Neural crest cell (in vitro differentiated cells): ENCODE results near the gene ZBTB20. TPM values are rescaled to one million over a fixed set of nuclear protein-coding genes. Genes with fewer than 3 reads are reported as not detected.

Source experiments
- DNase-seq: peaks from one replicate; pipeline ENCODE4 v3.0.0; 2021; ENCODE audit warnings: low read depth, mixed read lengths, low spot score
- H3K27ac Mint-ChIP-seq: one replicate; pipeline ENCODE4 v1.8.0; 2021; ENCODE audit warnings: mild to moderate bottlenecking, mixed read lengths; ENCODE audit not compliant: unreplicated experiment
- H3K27me3 Mint-ChIP-seq: 2 replicates; pipeline ENCODE4 v1.8.0; 2021; ENCODE audit warnings: low read depth, mild to moderate bottlenecking, mixed read lengths
- H3K36me3 Mint-ChIP-seq: 2 replicates; pipeline ENCODE4 v1.8.0; 2021; ENCODE audit warnings: low read depth, mild to moderate bottlenecking, mixed read lengths
- H3K4me1 Mint-ChIP-seq: 2 replicates; pipeline ENCODE4 v1.8.0; 2021; ENCODE audit warnings: mixed read lengths
- H3K4me3 Mint-ChIP-seq: one replicate; pipeline ENCODE4 v1.8.0; 2021; ENCODE audit warnings: mild to moderate bottlenecking, mixed read lengths
- H3K9me3 Mint-ChIP-seq: 2 replicates; pipeline ENCODE4 v1.8.0; 2021; ENCODE audit warnings: mixed read lengths
- total RNA-seq: library from RNA; stranded (reverse); gene quantifications from 2 replicates; pipeline ENCODE4 v1.2.1, GENCODE V29; 2021
- TF ChIP-seq, protein P1 (sequence below): fragments of 200-600 bp; sonication (generic); conservative IDR thresholded peaks from 2 replicates; pipeline ENCODE4 v1.5.0; 2021; ENCODE audit warnings: antibody characterized with exemption, mild to moderate bottlenecking

The ZBTB20 gene
- total RNA-seq, 1 donor from 2014 or later: 12.4 TPM

DNA sequence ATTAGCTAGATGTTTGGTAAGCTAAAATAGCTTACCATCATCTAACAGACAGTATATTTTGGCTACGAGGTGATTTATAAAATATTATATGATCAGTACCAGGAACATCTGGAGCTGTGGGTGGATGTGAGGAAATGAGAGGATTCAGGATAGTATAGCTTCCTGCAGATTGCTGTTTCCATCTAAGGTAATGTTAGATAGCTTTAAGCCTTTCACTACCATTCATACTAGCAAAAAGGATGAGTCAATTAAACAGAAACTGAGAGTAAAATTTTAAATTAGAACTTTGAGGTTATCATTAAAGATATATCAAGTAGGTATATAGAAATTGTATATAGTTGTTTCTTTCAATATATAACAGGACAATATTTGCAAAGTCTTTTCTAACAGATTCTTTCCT is 8.0 kb downstream of the ZBTB20 start:
- no peak overlapping the region for H3K4me3 Mint-ChIP-seq
- TF ChIP-seq, protein P1, sequence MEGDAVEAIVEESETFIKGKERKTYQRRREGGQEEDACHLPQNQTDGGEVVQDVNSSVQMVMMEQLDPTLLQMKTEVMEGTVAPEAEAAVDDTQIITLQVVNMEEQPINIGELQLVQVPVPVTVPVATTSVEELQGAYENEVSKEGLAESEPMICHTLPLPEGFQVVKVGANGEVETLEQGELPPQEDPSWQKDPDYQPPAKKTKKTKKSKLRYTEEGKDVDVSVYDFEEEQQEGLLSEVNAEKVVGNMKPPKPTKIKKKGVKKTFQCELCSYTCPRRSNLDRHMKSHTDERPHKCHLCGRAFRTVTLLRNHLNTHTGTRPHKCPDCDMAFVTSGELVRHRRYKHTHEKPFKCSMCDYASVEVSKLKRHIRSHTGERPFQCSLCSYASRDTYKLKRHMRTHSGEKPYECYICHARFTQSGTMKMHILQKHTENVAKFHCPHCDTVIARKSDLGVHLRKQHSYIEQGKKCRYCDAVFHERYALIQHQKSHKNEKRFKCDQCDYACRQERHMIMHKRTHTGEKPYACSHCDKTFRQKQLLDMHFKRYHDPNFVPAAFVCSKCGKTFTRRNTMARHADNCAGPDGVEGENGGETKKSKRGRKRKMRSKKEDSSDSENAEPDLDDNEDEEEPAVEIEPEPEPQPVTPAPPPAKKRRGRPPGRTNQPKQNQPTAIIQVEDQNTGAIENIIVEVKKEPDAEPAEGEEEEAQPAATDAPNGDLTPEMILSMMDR: no peak
- peaks cover 6% of the 10 kb centered on the region for H3K4me1 Mint-ChIP-seq

DNA sequence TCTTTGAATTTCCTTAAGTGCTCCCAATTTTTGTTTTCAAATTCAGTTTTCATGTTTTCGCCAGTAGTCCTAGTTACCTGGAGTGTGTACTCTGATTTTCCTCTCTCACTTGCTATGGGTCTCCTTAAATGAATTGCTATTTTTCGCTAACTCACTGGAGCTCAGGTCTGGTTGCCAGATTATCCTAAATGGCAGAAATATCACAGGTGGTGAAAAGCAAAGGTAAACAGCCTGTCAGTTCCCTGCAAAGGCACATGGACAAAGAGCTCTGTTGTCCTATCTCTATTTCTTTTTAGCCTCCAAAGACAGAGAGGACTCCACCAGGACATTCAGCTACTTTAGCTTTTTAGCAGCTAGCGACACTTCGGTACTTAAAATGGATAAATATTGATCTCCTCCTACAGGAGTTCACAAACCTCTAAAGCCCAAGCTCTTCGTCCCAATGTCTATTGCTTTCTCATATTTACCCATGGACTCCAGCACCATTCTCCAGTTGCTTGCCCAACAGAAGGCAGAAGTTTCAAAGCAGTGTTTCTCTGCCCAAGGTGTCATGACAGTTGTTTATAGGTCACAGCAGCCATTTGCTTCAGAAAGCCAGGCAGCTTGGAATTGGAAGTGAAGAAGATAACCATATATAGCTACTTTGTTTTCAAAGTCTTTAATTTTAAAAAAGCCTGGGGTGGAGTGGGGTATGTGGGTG is 12.3 kb downstream of the ZBTB20 start:
- DNase-seq: no peak
- H3K27me3 Mint-ChIP-seq: no peaks in the 10 kb centered on the region
- H3K27ac Mint-ChIP-seq: no peak overlapping the region
- TF ChIP-seq, protein P1: no peak
- H3K4me1 Mint-ChIP-seq: no peaks in the 10 kb centered on the region
- no peaks in the 10 kb centered on the region for H3K36me3 Mint-ChIP-seq
- H3K4me3 Mint-ChIP-seq: no peak overlapping the region
- no peaks in the 10 kb centered on the region for H3K9me3 Mint-ChIP-seq

More for the DNA sequence above, 8.0 kb downstream of the ZBTB20 start:
- Mint-ChIP-seq H3K36me3 (no peaks in the 10 kb centered on the region), H3K9me3 (no peaks in the 10 kb centered on the region), H3K27ac (no peak overlapping the region), H3K27me3 (no peaks in the 10 kb centered on the region)
- DNase-seq: no peak

DNA sequence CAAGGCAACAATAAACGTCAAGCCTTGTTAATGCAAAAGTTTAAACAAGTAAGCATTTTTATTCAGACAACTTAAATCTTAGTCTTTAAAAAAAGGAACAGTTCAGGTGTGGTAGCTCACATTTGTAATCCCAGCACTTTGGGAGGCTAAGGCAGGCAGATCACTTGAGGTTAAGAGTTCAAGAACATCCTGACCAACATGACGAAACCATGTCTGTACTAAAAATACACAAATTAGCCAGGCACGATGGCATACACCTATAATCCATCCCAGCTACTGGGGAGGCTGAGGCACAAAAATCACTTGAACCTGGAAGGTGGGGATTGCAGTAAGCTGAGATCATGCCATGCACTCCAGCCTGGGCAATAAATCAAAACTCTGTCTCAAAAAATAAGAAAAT is 19.9 kb downstream of the ZBTB20 start:
- no peaks in the 10 kb centered on the region for H3K27me3 Mint-ChIP-seq
- H3K27ac Mint-ChIP-seq: no peak overlapping the region
- TF ChIP-seq, protein P1: no peak
- DNase-seq: no peak
- H3K4me1 Mint-ChIP-seq: no peaks in the 10 kb centered on the region
- no peaks in the 10 kb centered on the region for H3K9me3 Mint-ChIP-seq
- H3K36me3 Mint-ChIP-seq: no peaks in the 10 kb centered on the region
- no peak overlapping the region for H3K4me3 Mint-ChIP-seq

DNA sequence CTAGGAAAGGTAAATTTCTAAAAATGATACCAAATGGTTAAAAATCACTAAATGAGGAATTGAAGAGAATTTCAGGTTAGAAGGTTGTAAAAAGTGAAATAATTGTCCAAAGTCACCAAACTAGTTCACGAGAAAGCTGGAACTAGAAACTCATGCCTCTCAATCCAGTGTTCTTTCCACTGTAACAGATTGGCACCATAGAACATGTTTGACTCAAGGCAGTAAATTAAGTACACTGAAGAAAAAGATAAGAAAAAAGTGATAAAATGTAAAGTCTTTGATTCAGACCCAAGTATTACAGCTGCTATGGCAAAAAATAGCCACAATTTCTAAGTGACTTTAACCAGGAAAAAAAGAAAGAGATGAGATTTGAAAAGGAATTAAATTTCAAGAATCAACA is 26.5 kb downstream of the ZBTB20 start:
- no peaks in the 10 kb centered on the region for H3K27me3 Mint-ChIP-seq
- DNase-seq: no peak
- H3K4me3 Mint-ChIP-seq: no peak overlapping the region
- TF ChIP-seq, protein P1: no peak
- H3K36me3 Mint-ChIP-seq: no peaks in the 10 kb centered on the region
- no peaks in the 10 kb centered on the region for H3K4me1 Mint-ChIP-seq
- no peak overlapping the region for H3K27ac Mint-ChIP-seq
- H3K9me3 Mint-ChIP-seq: no peaks in the 10 kb centered on the region

DNA sequence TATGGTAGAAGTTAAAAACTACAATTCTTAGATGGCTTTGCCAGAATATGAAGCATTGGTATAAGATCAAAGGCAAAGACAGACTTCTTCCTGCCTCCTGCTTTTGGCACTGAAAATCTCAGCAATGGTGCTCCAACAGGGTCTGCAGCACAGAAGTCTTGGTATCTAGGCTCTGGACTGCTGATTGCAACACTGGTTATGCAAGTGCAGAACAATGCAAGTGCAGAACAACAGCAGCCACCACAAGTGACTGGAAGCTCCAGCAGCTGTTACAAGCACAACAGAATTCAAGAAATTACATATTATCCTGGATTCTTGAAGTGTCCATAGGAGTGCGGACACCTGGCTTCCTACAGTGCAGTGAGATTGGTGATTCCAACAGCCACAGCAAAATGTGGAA is 33.7 kb downstream of the ZBTB20 start:
- no peak overlapping the region for H3K4me3 Mint-ChIP-seq
- DNase-seq: no peak
- no peak overlapping the region for H3K27ac Mint-ChIP-seq
- H3K4me1 Mint-ChIP-seq: no peaks in the 10 kb centered on the region
- H3K9me3 Mint-ChIP-seq: no peaks in the 10 kb centered on the region
- H3K36me3 Mint-ChIP-seq: no peaks in the 10 kb centered on the region
- H3K27me3 Mint-ChIP-seq: no peaks in the 10 kb centered on the region
- TF ChIP-seq, protein P1: no peak
